NCI-H2029 (cell line): Measurements from ENCODE around the gene ID3.
"Not testable (repeated sequence)": the region's sequence is repeated elsewhere in the genome, so short reads cannot be mapped to it uniquely, and the experiment has no call there.

Source experiments
- DNase-seq: peaks from one replicate; lab custom pipeline; 2025; lab: John Stamatoyannopoulos, UW

ID3 gene

GRCh38 chr1:23551849-23552248 is 7.5 kb downstream of the ID3 start:
- no peak for DNase-seq

GRCh38 chr1:23548704-23549143 is 10.6 kb downstream of the ID3 start:
- no peak for DNase-seq

GRCh38 chr1:23546897-23547584 is 12.3 kb downstream of the ID3 start:
- DNase-seq = no peak

- DNase-seq = no peak
Measured at GRCh38 chr1:23545851-23546250, 13.4 kb downstream of the ID3 start.

GRCh38 chr1:23544444-23545389 is 14.6 kb downstream of the ID3 start:
- peak; percentile 58 for DNase-seq

- no peak for DNase-seq
Measured at GRCh38 chr1:23543707-23544443, 15.4 kb downstream of the ID3 start.

GRCh38 chr1:23542940-23543339 is 16.4 kb downstream of the ID3 start:
- not testable (repeated sequence) for DNase-seq

GRCh38 chr1:23539698-23540266 is 19.5 kb downstream of the ID3 start:
- peak; percentile 84 for DNase-seq

- DNase-seq = no peak
Measured at GRCh38 chr1:23537296-23537973, 21.9 kb downstream of the ID3 start.

GRCh38 chr1:23533246-23534023 is 25.9 kb downstream of the ID3 start:
- DNase-seq = no peak

GRCh38 chr1:23531562-23532094 is 27.7 kb downstream of the ID3 start:
- no peak for DNase-seq

- peak; percentile 76 for DNase-seq
Measured at GRCh38 chr1:23530747-23531561, 28.3 kb downstream of the ID3 start, which contains the start of gene E2F2. Gene E2F2, minus strand, starts transcription at chr1:23531233. Its CDS starts 440 bp downstream, at chr1:23530793.

GRCh38 chr1:23530087-23530746 is 29.1 kb downstream of the ID3 start:
- no peak for DNase-seq

GRCh38 chr1:23529146-23530086 is 29.9 kb downstream of the ID3 start:
- no peak for DNase-seq

GRCh38 chr1:23528250-23528978 is 30.9 kb downstream of the ID3 start:
- DNase-seq = peak; percentile 73

GRCh38 chr1:23527900-23528249 is 31.4 kb downstream of the ID3 start:
- no peak for DNase-seq

GRCh38 chr1:23527366-23527765 is 31.9 kb downstream of the ID3 start:
- no peak for DNase-seq
